EL (cell line): Measurements from ENCODE around the gene CALHM3.
"Not testable (repeated sequence)": the region's sequence is repeated elsewhere in the genome, so short reads cannot be mapped to it uniquely, and the experiment has no call there.

Source experiments
- DNase-seq: peaks from one replicate; pipeline ENCODE4 v3.0.0-alpha.2; 2016

CALHM3 gene, protein sequence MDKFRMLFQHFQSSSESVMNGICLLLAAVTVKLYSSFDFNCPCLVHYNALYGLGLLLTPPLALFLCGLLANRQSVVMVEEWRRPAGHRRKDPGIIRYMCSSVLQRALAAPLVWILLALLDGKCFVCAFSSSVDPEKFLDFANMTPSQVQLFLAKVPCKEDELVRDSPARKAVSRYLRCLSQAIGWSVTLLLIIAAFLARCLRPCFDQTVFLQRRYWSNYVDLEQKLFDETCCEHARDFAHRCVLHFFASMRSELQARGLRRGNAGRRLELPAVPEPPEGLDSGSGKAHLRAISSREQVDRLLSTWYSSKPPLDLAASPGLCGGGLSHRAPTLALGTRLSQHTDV

GRCh38 chr10:103479135-103479534 is at the start of gene CALHM3:
Gene CALHM3 (minus strand): TSS chr10:103479240. CDS start chr10:103479032, 208 bp downstream.
- peak; percentile 43 for DNase-seq

- no peak for DNase-seq
Measured at GRCh38 chr10:103528549-103528948, 49.5 kb upstream of the CALHM3 start.

- DNase-seq: peak; percentile 77
Measured at GRCh38 chr10:103527476-103527875, 48.4 kb upstream of the CALHM3 start.

GRCh38 chr10:103525901-103526300 is 46.9 kb upstream of the CALHM3 start:
- DNase-seq: no peak

DNA sequence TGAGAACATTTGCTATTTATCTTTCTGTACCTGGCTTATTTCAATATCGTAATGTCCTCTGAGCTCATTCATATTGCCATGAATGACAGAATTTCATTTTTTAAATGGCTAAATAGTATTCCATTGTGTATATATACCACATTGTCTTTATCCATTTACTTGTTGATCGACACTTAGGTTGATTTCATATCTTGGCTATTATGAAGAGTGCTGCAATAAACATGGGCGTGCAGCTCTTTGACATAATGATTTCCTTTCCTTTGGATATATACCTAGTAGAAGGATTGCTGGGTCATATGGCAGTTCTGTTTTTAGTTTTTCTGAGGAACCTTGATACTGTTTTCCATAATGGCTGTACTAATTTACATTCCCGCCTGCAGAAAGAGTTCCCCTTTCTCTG is 44.6 kb upstream of the CALHM3 start:
- no peak for DNase-seq

DNA sequence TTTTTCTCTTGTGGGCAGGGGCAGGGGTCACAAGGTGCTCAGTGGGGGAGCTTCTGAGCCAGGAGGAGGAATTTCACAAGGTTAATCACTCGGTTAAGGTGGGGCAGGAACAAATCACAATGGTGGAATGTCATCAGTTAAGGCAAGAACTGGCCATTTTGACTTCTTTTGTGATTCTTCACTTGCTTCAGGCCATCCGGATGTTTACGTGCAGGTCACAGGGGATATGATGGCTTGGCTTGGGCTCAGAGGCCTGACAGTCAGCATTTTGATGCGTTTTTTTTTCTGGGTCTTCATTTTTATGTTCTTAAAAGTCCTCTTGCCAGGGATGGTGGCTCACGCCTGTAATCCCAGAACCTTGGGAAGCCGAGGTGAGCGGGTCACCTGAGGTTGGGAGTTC is 43.0 kb upstream of the CALHM3 start:
- not testable (repeated sequence) for DNase-seq

DNA sequence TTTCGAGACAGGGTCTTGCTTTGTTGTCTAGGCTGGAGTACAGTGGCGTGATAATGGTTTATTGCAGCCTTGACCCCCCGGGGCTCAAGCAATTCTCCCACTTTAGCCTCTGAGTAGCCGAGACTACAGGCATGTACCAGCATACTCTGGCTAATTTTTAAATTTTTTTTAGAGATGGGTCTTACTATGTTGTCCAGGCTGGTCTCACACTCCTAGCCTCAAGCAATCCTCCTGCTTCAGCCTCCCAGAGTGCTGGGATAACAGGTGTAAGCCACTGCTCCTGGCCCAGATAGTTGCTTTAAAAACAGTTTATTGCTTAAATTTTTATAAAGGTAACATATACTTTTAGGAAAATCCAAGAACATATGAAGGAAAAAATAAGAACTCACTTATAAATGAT is 40.8 kb upstream of the CALHM3 start:
- no peak for DNase-seq

DNA sequence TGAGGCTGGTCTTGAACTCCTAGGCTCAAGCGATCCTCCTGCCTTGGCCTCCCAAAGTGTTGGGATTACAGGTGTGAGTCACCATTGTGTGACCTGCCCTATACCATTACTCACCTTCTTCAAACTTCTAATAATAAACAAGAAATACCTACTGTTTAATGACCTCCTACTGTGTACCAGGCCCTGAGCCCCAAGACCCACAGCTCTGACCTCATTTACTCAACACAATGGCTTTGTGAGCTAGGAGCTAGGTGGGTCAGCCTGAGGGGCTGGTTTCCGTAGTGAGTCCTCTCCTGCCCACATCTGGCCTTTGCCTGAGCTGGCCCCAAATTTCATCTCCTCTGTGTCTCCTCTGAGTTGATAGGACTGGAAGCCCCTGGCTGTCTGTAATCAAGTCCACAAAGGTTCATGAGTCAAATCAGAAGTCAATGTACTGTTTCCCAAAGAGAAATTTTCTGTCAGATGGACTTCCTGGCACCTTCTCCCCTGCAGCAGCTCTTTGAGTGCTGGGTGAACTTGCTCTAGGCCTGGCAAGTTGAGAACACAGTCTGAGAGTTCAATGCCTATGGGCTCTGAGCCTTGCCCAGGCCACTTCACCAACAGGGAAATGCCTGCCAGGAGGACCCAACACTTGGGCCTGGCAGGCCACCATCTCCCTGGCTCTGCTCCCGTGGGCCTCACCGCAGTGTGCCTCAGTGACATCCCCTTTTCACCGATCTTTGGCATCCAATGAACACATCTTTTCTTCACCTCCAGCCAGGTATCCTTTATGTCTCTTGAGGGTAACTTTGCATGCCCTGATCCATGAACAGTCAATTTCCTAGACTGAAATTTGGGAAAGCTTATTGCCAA is 38.4 kb upstream of the CALHM3 start:
- no peak for DNase-seq

- no peak for DNase-seq
Measured at GRCh38 chr10:103514244-103514643, 35.2 kb upstream of the CALHM3 start.

GRCh38 chr10:103513380-103514060 is 34.5 kb upstream of the CALHM3 start:
- no peak for DNase-seq

GRCh38 chr10:103512591-103513379 is 33.7 kb upstream of the CALHM3 start:
- DNase-seq: no peak

GRCh38 chr10:103512166-103512565 is 33.1 kb upstream of the CALHM3 start:
- no peak for DNase-seq

DNA sequence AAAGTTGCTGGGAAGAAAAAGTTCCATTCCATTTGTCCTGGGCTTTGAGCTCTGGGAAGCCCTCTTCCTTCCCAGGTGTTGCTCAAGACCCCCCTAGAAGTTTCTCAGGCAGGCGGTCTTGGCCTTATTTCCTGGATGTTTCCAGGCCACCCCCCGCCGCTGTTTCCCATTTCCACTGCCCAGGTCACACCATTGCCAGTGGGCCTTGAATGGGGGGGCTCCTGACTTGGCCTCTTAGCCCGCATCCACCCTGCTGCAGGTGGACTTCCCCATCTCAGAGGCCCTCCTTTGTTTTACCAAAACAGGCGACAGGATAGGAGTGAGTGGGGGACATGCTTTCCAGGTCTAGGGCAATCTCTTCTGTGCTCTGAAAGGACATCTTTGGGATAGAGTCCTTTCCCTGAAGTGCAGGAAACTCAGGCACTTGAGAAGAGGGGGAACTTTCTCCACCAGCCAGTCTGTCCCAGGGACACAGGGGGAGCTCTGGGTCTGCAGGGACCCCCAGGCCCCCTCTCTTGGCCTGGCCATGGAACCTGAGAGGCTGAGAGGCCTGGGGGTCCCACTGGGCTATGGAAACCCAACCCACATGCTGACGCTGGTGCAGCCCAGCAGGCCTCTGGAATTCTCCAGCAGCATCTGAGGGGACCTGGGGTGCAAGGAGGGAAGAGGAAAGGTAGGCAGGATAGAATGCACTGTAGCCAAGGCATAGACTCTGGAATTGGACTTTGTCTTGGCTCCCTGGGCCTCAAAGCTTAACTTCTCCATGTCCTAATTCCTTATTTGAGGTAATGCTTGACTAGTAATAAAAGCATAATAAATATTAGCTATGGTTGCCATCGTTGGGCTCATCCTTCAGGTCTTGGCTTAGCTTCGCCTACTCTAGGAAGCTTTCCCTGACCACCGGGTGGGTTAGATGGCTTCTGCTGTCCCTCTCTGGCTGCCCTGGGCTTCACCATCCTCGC is 32.0 kb upstream of the CALHM3 start:
- no peak for DNase-seq

DNA sequence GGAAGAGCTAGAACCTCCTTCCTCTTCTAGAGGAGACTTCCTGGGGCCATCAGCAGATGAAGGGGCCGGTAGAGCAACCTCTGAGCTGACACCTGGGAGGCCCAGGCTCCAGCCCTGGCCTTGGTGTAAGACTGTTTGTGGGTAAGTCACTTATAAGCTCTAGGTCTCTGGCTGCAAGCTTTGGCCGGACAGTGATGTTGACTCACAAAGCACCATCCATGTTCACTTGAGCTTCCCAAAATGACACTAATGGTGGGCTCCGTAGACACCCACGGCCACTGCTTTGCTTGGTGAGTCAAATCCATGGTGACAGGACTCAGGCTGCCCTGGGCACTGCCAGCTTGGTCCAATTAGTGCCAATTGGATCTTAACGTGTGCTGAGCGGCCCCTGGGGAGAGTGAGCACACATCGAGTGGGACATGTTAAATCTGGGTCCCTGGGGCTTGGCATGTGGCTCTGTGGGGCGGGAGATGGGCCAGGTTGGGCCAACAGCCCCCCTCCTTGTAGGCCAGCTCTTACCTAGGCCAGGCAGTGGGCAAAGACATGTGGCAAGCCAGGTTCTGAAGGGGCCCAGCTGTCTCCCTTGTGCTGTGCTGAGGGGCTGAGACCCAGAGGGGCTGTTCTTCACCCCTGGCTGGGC is 31.1 kb upstream of the CALHM3 start:
- DNase-seq: no peak

DNA sequence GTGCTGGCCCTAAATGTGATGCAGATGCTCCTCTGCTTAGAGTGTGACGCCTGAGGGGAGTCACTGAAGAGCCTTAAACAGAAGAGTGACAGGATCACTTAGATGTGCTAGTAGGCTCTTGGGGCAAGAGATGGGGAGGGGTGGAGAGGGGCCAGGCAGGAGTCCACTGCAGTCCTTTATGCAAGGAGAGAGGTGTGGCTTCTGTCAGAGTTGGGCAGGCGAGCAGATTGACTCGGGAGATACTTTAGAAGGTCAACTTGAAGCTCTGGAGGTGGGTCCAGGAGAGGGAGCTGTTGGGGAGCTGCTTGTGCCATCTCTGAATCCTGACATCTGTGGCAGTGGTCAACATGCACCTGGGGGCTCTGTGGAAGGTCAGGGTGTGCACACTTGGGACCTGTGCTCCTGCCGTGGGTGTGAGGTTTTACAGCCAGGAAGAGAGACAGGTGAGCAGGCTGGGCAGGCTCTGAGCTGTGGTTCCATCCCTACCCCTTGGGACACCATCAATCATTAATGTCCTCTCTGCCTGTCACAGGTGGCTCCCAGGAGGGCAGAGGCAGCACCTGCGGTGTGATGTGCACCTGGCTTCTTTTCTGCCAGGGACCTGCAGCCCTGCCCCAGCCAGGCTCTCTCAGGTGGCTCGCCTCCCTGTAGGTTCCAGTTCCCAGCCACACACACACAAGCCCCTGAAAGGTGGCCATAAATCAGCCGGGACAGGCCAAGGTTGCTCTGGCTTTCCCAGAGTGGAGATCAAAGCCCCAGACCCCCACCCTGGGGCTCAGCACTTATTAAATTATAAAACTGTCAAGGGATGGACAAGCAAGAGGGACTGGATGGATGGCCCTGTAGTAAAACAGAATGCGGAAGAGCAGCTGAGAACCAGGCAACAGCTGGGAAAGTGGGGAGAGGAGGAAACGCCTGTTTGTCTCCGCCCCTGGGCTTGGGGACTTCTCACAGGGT is 28.5 kb upstream of the CALHM3 start:
- no peak for DNase-seq

GRCh38 chr10:103506061-103506460 is 27.0 kb upstream of the CALHM3 start:
- no peak for DNase-seq

DNA sequence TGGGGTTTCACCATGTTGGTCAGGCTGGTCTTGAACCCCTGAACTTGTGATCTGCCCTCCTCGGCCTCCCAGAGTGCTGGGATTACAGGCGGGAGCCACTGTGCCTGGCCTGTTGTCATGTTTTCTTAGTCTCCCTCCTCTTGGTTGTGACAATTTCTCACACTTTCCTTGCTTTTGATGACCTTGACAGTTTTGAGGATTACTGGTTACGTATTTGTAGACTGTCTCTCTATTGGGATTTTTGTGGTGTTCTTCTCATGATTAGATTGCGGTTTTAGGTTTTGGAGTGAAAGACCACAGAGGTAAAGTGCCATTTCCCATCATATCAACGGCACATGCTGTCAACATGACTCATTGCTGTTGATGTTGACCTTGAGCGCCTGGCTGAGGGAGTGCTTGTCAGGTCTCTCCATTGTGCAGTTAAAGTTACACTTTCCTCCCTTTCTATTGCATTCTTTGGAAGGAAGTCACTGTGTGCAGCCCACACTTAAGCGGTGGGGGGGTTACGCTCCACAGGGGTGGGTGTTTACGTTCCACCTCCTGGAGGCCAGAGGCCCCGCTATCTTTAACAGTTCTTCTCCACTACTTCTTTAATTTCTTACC is 25.2 kb upstream of the CALHM3 start:
- peak; percentile 92 for DNase-seq

DNA sequence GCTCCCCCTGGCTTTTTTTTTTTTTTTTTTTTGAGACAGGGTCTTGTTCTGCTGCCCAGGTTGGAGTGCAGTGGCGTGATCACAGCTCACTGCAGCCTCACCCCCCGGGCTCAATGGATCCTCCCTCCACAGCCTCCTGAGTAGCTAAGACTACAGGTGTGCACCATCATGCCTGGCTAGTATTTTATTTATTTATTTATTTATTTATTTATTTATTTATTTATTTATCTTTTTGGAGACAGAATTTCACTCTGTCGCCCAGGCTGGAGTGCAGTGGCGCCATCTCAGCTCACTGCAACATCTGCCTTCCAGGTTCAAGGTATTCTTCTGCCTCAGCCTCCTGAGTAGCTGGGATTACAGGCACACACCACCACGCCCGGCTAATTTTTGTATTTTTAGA is 24.7 kb upstream of the CALHM3 start:
- not testable (repeated sequence) for DNase-seq
